Neural progenitor cell (in vitro differentiated cells): Measurements from ENCODE around the gene TBCD.

Experiments used
- EZH2 ChIP-seq: fragments of 200-600 bp; sonication (generic); IDR thresholded peaks from 2 replicates; pipeline ENCODE4 v1.6.1; 2017; ENCODE audit warnings: antibody characterized with exemption, mild to moderate bottlenecking, moderate library complexity
- EZH2phosphoT487 ChIP-seq: fragments of 200-600 bp; sonication (generic); IDR thresholded peaks from 2 replicates; pipeline ENCODE4 v1.6.1; 2017; ENCODE audit warnings: antibody characterized with exemption
- TF ChIP-seq, protein P1 (sequence below): fragments of 200-600 bp; sonication (generic); IDR thresholded peaks from 2 replicates; pipeline ENCODE4 v1.5.1; 2017; ENCODE audit warnings: antibody characterized with exemption, mild to moderate bottlenecking

DNA sequence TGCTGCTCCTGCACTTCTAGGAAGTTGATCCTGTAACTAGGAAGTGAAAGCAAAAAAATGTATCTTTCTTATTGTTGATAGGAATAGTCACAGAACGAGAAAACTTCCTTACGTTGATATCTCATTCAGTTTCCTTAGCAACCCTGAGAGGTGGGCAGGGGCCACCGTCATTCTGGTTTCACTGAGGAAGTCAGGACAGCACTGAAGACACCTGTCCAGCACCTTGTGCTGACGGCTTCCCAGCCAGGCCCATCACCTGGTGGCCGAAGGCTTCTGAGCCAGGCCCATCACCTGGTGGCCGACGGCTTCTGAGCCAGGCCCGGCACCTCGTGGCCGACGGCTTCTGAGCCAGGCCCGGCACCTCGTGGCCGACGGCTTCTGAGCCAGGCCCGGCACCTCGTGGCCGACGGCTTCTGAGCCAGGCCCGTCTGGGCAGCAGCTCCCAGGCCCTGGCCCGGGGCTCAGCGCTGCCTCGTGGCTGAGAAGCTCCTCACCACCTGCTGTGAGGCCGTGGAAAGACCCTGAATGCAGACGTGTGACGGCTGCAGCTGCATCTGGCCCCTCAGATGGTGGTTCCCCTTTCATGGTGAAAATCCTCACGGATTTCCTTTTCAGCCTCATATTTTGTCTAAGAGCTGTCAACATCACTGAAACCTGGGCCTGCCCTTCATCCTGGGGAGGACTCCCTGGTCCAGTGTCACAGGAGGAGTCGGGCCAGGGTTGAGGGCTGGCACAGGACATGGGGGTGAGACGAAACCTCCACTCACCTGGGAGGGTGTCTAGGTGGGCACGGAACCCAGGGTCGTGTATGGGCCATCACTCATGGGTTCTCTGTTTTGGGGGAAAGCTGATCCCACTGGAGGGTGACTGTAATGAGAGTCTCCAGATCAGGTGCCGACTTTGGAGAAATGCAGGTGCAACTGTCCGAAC is 121.0 kb downstream of the TBCD start:
- TF ChIP-seq, protein P1, sequence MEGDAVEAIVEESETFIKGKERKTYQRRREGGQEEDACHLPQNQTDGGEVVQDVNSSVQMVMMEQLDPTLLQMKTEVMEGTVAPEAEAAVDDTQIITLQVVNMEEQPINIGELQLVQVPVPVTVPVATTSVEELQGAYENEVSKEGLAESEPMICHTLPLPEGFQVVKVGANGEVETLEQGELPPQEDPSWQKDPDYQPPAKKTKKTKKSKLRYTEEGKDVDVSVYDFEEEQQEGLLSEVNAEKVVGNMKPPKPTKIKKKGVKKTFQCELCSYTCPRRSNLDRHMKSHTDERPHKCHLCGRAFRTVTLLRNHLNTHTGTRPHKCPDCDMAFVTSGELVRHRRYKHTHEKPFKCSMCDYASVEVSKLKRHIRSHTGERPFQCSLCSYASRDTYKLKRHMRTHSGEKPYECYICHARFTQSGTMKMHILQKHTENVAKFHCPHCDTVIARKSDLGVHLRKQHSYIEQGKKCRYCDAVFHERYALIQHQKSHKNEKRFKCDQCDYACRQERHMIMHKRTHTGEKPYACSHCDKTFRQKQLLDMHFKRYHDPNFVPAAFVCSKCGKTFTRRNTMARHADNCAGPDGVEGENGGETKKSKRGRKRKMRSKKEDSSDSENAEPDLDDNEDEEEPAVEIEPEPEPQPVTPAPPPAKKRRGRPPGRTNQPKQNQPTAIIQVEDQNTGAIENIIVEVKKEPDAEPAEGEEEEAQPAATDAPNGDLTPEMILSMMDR, result no peak
- no peak for TF ChIP-seq EZH2
- no peak for TF ChIP-seq EZH2phosphoT487
